ENCODE results near the gene VPS37C.
A peak's percentile ranks its signal among the peaks of the same experiment; 100 is the strongest.
"Not testable (repeated sequence)": the region's sequence is repeated elsewhere in the genome, so short reads cannot be mapped to it uniquely, and the experiment has no call there.

The VPS37C gene

GRCh38 chr11:61094167-61094566, 67.1 kb downstream of the VPS37C start:
- not testable (repeated sequence) for DNase-seq (ENCODE audit: low read depth)

GRCh38 chr11:61092908-61093763, 68.1 kb downstream of the VPS37C start:
- DNase-seq (ENCODE audit: low read depth) = no peak

DNA sequence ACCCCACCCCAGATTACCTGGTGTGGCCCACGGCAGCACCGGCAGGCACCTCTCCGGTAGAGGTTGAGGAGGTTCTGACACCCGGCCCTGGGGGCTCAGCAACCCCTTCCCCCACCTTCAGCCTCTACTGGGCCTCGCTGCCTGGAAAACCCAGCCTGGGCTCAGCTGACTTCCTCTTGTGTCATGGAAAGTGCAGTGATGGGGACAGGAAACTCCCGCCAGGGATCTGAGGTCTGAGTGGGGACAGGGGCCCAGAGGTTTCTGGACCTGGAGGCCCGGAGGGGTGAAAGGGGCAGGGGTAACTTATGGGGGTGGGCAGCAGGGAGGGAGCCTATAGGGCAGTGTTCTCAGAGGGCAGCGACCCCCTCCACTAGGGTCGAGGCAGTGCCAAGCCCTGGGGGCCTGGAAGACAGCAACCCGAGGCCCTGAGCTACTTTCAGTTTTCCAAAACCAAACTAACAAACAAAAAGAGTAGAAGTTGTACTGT, 68.9 kb downstream of the VPS37C start:
- DNase-seq (ENCODE audit: low read depth) = no peak

DNA sequence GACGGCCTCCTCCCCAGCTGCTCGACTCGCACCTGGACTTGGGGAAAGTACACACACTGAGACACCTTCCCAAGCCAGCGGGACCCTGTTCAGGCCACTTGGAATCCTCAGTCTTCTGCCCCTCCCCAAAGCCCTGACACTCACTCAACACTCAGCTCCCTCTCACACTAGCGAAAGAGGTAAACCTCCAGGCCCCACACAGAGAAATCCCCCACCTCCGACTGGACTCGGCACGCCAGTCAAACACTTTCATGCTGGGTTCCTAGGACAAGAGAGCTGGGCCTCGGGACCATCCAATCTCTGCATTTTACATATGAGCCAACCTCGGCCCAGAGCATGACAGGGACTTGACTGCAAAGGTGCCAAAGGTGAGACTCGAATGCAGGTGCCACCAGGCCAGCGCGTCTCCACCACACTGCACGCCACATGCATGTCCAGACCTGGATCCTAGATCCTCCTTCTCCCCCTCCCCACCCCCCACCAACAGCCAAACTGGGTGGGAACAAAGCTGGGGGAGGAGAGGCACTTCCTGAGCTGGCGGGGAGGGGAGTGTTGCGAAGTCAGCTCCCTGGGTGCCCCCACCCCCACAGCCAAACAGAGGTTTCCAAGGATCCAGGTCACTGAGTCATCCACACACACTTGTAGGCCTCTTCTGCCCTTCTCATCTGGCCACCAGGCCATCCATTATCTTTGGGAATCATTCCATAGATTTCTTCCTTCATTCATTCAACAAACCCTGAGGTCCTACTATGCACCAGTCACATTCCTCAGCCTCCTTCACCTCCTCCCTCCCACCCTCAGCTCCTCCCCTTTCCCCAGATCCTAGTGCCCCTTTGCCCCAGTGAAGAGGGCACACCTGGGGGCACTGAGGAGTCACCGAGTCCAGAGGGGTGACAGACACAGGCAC, 69.6 kb downstream of the VPS37C start:
- peak; percentile 45 for DNase-seq (ENCODE audit: low read depth)

DNA sequence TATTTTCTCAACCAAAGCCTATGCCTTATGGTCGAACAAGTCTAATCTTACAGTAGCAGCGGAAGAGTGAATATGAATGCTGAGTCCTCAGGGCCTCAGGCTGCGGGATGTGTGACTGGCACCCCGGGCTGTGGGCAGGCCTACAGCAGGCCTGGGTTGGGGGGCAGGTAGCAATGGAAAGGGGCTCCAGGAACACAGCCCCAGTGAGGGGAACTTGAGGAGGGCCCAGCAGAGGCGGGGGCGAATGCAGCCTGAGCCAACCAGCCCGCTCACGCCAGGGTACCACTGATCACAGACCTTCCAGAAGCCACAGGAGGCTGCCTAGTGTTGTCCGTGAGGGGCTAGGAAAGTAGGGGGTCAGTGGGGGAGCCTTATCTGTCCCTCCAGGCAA, 70.2 kb downstream of the VPS37C start:
- no peak for DNase-seq (ENCODE audit: low read depth)

DNA sequence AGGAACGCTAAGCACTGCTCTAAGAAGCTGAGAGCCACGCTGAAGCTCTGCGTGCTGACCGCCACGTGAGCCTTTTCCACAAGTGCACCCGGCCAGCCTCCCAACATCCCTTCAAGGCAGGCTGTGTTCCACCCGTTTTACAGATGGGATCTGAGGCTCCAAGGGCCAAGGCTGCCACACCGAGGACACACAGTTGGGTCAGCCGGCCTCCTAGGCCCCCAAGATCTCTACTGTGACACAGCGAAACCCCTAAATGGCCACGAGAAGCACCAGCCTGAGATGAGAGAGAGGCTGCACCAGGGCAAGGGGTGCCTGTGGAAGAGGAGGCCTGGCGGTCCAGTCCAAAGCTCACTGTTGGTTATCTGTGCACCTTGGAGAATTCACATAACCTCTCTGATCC, 70.7 kb downstream of the VPS37C start:
- no peak for DNase-seq (ENCODE audit: low read depth)

- DNase-seq (ENCODE audit: low read depth) = no peak
These were observed 71.3 kb downstream of the VPS37C start for GRCh38 chr11:61089806-61090491.

- no peak for DNase-seq (ENCODE audit: low read depth)
These were observed 73.7 kb downstream of the VPS37C start for GRCh38 chr11:61087426-61088119.

- DNase-seq (ENCODE audit: low read depth) = no peak
These were observed 77.6 kb downstream of the VPS37C start for GRCh38 chr11:61083601-61084147.

DNA sequence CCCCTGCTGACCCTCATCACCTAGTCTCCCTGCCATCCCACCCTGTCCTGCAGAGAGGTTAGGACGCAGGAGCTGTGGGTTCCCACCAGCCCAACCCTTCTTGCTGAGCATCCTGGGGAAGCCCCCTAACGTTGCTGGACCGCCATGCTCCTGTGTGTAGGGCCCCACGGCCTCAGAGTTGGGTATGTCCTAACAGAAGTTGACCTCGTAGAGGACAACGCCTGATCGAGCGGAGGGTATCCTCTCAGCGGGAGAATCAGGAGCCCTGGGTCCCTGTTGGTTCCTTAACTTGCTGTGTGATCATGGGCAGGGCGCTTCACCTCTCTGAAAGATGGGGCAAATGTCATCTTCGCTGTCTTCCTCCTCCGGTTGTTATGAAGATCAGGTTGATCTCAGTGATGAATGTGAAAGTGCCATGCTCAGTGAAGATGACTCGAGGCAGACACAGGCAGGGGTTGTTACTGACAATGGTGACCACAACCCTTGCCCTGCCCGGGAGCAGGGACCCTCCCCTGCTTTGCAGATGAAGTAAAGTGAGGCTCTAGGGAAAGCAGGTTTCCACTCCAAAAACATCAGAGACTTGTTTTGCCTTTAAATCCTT, 78.2 kb downstream of the VPS37C start:
- no peak for DNase-seq (ENCODE audit: low read depth)

DNA sequence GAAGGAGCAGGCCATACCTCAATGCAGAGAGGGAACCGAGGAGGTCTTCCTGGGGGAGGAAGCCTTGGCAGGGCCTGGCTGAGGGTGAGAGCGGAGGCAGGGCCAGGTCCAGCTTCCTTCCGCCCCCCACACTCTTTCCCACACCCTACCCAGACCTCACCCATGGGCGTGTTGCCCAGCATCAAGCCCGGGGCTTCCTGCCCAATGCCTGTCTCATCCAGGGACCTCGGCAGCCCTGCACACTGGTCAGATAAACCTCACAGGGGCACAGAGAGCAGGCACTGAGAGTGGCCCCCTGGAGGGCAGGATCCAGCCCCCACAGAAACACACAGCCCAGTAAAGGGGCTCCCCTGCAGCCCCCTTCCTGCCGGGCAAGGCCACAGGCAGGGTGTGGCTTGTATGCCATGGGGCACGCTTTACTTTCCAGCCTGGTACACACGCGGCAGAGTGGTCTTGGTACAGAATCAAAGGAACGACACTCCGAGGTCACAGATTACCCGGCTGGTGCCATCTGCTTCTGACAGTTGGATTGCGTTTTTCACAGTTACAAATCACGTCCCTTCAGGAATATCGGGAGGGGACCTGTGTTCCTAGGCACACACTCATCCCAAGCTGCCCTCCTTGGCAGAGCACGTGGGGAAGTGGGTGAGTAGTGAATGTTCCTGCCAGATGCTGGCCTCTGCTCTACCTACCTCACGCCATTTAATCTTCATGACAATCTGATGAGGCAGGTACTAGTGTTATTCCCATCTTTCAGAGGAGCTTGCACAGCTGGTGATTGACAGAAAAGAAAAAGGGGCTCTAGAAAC, 79.0 kb downstream of the VPS37C start:
- no peak for DNase-seq (ENCODE audit: low read depth)

DNA sequence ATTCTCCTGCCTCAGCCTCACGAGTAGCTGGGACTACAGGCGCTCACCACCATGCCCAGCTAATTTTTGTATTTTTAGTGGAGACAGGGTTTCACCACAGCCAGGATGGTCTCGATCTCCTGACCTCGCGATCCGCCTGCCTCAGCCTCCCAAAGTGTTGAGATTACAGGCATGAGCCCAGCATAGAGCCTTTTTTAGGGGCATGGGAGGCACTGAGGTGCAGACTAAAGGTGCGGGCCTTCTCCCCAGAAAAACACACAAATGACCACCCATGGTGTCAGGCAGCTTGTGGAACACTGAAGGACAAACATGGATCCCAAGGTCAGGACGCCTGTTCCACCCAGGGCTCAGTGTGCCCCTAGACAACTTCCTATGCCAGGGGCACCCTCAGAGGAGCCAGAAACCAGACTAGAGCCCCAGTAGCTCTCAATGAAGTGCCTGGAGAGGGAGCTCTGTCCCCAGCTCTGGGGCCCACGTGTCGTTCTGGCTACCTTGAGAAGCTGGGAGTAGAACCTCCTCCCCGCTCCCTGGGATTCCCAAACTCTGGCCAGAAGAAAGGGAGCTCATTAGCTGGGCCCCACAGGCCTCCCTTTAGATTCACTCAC, 80.1 kb downstream of the VPS37C start:
- DNase-seq (ENCODE audit: low read depth) = no peak

- DNase-seq (ENCODE audit: low read depth) = no peak
These were observed 80.7 kb downstream of the VPS37C start for GRCh38 chr11:61080526-61080925.

All from iris pigment epithelial cell (primary cell).